GM12801 (cell line): ENCODE results near the gene GPRASP1.

ENCODE experiments used
- TF ChIP-seq, protein P1 (sequence below): IDR thresholded peaks from one replicate; pipeline ENCODE4 v1.5.1; 2011; ENCODE audit warnings: control low read depth; ENCODE audit not compliant: insufficient read length; ENCODE audit errors: extremely low read depth

Gene GPRASP1

DNA sequence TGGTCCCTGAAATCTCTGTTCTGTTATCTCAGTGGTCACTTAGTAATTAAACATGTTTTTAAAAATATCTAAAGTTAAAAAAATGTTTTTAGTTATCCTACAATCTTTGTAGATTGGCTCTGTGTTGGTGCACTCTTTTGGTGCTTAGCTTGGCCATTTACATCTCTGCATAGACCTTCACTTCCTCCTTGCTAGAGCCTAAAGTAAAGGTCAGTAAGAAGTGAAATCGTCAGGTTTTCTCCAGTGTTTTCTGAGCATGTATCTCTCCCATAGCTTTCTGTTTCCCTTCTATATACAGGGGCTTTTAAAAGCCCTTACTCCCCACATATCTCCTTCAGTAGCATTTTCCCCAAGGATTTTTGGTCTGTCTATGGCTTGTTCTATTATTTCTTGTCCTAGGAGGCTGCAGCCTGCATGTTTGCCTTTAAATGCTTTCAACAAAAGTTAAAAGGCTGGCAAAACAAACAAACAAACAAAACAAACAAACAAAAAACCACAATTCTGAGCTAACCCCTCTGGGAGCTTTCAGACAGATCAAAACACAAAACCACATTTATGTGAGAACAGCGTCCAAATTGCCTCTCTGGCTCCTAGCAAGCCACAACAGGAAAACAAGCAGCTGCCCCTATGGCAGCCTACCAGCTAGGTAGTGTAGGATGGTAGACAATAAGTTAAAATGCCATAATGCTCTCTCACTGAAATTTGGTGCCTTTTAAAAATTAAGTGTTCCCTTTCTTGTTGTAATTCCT is 33.7 kb downstream of the GPRASP1 start:
- TF ChIP-seq, protein P1, sequence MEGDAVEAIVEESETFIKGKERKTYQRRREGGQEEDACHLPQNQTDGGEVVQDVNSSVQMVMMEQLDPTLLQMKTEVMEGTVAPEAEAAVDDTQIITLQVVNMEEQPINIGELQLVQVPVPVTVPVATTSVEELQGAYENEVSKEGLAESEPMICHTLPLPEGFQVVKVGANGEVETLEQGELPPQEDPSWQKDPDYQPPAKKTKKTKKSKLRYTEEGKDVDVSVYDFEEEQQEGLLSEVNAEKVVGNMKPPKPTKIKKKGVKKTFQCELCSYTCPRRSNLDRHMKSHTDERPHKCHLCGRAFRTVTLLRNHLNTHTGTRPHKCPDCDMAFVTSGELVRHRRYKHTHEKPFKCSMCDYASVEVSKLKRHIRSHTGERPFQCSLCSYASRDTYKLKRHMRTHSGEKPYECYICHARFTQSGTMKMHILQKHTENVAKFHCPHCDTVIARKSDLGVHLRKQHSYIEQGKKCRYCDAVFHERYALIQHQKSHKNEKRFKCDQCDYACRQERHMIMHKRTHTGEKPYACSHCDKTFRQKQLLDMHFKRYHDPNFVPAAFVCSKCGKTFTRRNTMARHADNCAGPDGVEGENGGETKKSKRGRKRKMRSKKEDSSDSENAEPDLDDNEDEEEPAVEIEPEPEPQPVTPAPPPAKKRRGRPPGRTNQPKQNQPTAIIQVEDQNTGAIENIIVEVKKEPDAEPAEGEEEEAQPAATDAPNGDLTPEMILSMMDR: no peak

DNA sequence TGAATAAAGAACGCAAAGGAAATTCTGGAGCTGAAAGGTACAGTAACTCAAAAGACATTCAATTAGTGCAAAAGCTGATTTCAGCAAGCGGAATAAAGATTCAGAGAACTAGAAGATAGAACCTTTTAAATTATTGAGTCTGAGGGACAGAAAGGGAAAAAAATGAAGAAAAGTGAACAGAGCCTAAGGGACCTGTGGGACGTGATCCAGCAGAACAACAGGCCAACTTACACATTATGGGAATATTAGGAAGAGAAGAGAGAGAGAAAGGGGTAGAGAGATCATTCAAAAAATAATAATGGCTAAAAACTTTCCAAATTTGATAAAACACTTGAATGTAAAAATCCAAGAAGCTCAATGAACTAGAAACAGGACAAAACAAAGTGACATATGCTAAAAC is 43.5 kb downstream of the GPRASP1 start:
- TF ChIP-seq, protein P1: no peak

DNA sequence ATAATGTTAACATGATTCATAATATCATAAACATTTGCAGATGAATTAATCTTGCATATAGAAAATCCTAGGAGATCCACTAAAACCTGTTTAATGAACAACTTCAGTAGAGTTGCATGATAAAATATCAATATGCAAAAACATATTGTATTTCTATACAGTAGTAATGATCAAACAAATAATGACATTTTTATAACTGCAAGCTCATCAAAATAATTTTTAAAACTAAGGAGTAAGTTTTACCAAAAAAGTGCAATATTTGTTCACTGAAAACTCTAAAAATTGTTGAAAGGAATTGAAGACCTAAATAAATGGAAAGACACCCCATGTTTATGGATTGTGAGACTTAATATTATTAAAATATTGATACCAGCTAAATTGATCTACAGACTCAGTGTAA is 45.0 kb downstream of the GPRASP1 start:
- TF ChIP-seq, protein P1: no peak

DNA sequence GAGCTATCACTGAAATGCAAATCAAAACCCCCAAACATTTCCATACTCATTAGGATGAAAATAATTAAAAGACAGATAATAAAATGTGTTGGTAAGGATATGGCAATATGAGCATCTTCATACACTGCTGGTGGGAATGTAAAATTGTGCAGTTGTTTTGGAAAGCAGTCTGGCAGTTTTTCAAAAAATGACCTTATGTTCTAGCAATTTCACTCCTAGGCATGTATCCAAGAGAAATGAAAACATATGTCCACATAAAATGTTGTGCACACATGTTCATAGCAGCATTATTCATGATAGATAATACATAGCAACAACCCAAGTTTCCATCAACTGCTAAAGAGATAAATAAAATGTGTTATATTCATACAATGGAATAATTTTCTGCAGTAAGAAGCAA is 46.2 kb downstream of the GPRASP1 start:
- TF ChIP-seq, protein P1: no peak
